Type B pancreatic cell (in vitro differentiated cells): ENCODE results near the gene NUP188. TPM values are rescaled to one million over a fixed set of nuclear protein-coding genes. Genes with fewer than 3 reads are reported as not detected.

Experiments
- DNase-seq: peaks from one replicate; pipeline ENCODE4 v3.0.0; 2021; ENCODE audit warnings: mixed read lengths; ENCODE audit not compliant: unreplicated experiment; ENCODE audit errors: extremely low spot score
- H3K27ac Mint-ChIP-seq: 2 replicates; pipeline ENCODE4 v1.8.0; 2021; ENCODE audit warnings: mild to moderate bottlenecking, mixed read lengths
- H3K27me3 Mint-ChIP-seq: 2 replicates; pipeline ENCODE4 v1.8.0; 2021; ENCODE audit warnings: mixed read lengths
- H3K36me3 Mint-ChIP-seq: 2 replicates; pipeline ENCODE4 v1.8.0; 2021; ENCODE audit warnings: mixed read lengths
- H3K4me1 Mint-ChIP-seq: one replicate; pipeline ENCODE4 v1.8.0; 2021; ENCODE audit warnings: mixed read lengths; ENCODE audit not compliant: unreplicated experiment
- H3K4me3 Mint-ChIP-seq: 2 replicates; pipeline ENCODE4 v1.8.0; 2021; ENCODE audit warnings: mild to moderate bottlenecking, mixed read lengths
- H3K9me3 Mint-ChIP-seq: 2 replicates; pipeline ENCODE4 v1.8.0; 2021; ENCODE audit warnings: mixed read lengths
- total RNA-seq: library from RNA; stranded (reverse); gene quantifications from 2 replicates; pipeline ENCODE4 v1.2.1, GENCODE V29; 2021; ENCODE audit warnings: low replicate concordance
- TF ChIP-seq, protein P1 (sequence below): fragments of 200-600 bp; sonication (generic); conservative IDR thresholded peaks from 2 replicates; pipeline ENCODE4 v1.5.0; 2021; ENCODE audit warnings: antibody characterized with exemption, mild to moderate bottlenecking

The NUP188 gene
- total RNA-seq, 1 donor from 2014 or later: 63.7 TPM

DNA sequence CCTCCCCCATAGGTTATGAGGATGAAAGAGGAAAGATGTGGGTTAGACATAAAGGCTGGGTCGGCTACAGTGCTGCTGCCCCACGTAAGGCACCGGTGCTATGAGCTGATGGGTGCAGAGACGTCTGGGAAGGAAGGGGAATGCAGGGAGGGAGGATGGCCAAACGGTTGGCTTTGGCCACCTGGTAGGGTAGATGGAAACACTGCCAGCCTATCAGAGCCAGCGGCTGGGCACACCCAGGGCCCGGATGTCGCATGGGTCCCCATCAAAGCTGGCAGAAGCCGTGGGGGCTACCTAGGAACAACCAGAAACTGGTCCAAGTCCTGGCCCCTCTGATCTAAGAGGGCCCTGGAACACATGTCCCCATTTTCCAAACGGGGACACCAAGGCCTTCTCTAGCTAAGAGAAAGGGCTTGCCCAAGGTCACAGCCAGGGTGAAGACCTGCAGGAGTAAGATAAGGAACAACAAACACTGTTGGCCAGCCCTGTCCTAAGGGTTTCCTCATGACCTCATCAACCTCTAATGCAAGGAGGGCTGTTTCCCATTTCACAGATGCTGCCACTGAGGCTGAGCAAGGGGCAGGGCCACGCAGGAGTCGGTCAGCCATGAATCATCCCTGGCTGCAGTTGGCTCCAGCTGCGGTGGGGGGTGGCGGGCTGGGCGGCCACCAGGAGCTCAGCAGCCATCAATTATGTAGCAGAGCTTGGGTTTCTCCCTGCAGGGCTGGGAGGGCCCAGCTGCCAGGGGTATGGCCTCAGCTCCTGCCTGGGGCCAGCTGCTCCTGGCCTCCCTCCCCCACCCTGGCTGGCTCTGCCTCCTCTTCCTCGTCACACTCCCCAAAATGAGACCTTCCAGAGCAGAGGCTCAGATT, 75.8 kb downstream of the NUP188 start:
- no peak for DNase-seq
- Mint-ChIP-seq H3K36me3 (peaks cover 6% of the 10 kb centered on the region), H3K4me3 (peak overlapping the region; percentile 65), H3K27ac (peak overlapping the region; percentile 86), H3K9me3 (no peaks in the 10 kb centered on the region), H3K4me1 (peaks cover 36% of the 10 kb centered on the region), H3K27me3 (no peaks in the 10 kb centered on the region)
- TF ChIP-seq, protein P1, sequence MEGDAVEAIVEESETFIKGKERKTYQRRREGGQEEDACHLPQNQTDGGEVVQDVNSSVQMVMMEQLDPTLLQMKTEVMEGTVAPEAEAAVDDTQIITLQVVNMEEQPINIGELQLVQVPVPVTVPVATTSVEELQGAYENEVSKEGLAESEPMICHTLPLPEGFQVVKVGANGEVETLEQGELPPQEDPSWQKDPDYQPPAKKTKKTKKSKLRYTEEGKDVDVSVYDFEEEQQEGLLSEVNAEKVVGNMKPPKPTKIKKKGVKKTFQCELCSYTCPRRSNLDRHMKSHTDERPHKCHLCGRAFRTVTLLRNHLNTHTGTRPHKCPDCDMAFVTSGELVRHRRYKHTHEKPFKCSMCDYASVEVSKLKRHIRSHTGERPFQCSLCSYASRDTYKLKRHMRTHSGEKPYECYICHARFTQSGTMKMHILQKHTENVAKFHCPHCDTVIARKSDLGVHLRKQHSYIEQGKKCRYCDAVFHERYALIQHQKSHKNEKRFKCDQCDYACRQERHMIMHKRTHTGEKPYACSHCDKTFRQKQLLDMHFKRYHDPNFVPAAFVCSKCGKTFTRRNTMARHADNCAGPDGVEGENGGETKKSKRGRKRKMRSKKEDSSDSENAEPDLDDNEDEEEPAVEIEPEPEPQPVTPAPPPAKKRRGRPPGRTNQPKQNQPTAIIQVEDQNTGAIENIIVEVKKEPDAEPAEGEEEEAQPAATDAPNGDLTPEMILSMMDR: no peak

GRCh38 chr9:129023908-129024233, 76.4 kb downstream of the NUP188 start:
- TF ChIP-seq, protein P1: no peak
- Mint-ChIP-seq H3K4me3 (peak overlapping the region; percentile 58), H3K27ac (peak overlapping the region; percentile 79), H3K36me3 (peaks cover 4% of the 10 kb centered on the region), H3K9me3 (no peaks in the 10 kb centered on the region), H3K4me1 (peaks cover 36% of the 10 kb centered on the region), H3K27me3 (no peaks in the 10 kb centered on the region)
- no peak for DNase-seq

- H3K27me3 Mint-ChIP-seq: no peaks in the 10 kb centered on the region
- DNase-seq: no peak
- TF ChIP-seq, protein P1: no peak
- H3K4me3 Mint-ChIP-seq: peak overlapping the region; percentile 92
- no peaks in the 10 kb centered on the region for H3K9me3 Mint-ChIP-seq
- H3K27ac Mint-ChIP-seq: peak overlapping the region; percentile 95
- peaks cover 3% of the 10 kb centered on the region for H3K36me3 Mint-ChIP-seq
- H3K4me1 Mint-ChIP-seq: peaks cover 42% of the 10 kb centered on the region
These were observed 79.1 kb downstream of the NUP188 start for GRCh38 chr9:129026442-129027223.

- no peak for DNase-seq
- no peaks in the 10 kb centered on the region for H3K36me3 Mint-ChIP-seq
- peaks cover 36% of the 10 kb centered on the region for H3K4me1 Mint-ChIP-seq
- TF ChIP-seq, protein P1: no peak
- H3K27ac Mint-ChIP-seq: peak overlapping the region; percentile 95
- H3K27me3 Mint-ChIP-seq: no peaks in the 10 kb centered on the region
- peak overlapping the region; percentile 92 for H3K4me3 Mint-ChIP-seq
- H3K9me3 Mint-ChIP-seq: no peaks in the 10 kb centered on the region
These were observed 79.8 kb downstream of the NUP188 start for GRCh38 chr9:129027224-129027684.

DNA sequence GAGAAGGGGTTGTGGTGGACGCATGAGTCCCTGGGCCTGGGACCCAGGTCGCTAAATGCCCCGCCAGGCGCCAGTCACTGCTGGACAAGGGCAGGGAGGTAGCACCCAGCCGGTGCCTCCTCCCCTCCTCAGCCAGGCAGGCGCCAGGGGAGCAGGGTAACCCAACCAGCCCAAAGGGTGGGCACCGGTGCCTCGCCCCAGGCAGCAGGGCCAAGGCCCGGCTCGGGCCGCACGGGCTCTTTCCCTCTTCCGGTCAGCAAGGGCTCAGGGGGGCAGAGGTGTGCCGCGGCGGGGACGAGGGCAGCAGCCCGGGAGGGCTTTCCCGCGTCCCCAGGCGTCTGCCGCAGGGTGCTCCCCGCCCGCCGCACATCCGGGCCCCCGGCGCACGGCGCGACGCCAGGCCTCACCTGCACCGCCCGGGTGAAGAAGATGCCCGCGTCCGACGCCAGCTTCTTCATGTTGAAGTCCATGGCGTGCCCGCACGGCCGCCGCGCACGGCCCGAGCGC, 80.2 kb downstream of the NUP188 start:
- DNase-seq: no peak
- H3K27me3 Mint-ChIP-seq: no peaks in the 10 kb centered on the region
- H3K27ac Mint-ChIP-seq: peak overlapping the region; percentile 95
- no peaks in the 10 kb centered on the region for H3K36me3 Mint-ChIP-seq
- peaks cover 31% of the 10 kb centered on the region for H3K4me1 Mint-ChIP-seq
- no peaks in the 10 kb centered on the region for H3K9me3 Mint-ChIP-seq
- TF ChIP-seq, protein P1: no peak
- H3K4me3 Mint-ChIP-seq: peak overlapping the region; percentile 92
